Activated T-cell treated with anti-CD3 and anti-CD28 coated beads, Interleukin-2, amount 50 U/mL, for 4 hours (primary cell): Measurements from ENCODE around the gene CISD3. TPM values are rescaled to one million over a fixed set of nuclear protein-coding genes. Genes with fewer than 3 reads are reported as not detected.

Experiments used
- ATAC-seq, 2 donors: fragments of 200-7000 bp; cut with Tn5 transposase; one replicate each; pipeline ENCODE4 v1.10.0; 2021
- DNase-seq: peaks from one replicate; pipeline ENCODE4 v3.0.0-alpha.2; 2020
- H3K27me3 Mint-ChIP-seq: one replicate; pipeline ENCODE4 v1.8.0; 2021; ENCODE audit warnings: low read depth, mixed read lengths
- H3K36me3 Mint-ChIP-seq: one replicate; pipeline ENCODE4 v1.8.0; 2022; ENCODE audit warnings: mixed read lengths; ENCODE audit not compliant: insufficient read depth
- H3K4me1 Mint-ChIP-seq: one replicate; pipeline ENCODE4 v1.8.0; 2021; ENCODE audit warnings: low read depth, mixed read lengths
- H3K4me3 Mint-ChIP-seq: one replicate; pipeline ENCODE4 v1.8.0; 2021; ENCODE audit warnings: mild to moderate bottlenecking, moderate library complexity, mixed read lengths
- H3K9me3 Mint-ChIP-seq: one replicate; pipeline ENCODE4 v1.8.0; 2021; ENCODE audit warnings: mixed read lengths
- total RNA-seq, 3 donors: library from RNA; stranded (reverse); gene quantifications; one replicate each; pipeline ENCODE4 v1.2.1, GENCODE V29; 2021

Gene CISD3
- total RNA-seq, 3 donors from 2014 or later, result 47.2 to 73.3 (median 67.8) TPM

DNA sequence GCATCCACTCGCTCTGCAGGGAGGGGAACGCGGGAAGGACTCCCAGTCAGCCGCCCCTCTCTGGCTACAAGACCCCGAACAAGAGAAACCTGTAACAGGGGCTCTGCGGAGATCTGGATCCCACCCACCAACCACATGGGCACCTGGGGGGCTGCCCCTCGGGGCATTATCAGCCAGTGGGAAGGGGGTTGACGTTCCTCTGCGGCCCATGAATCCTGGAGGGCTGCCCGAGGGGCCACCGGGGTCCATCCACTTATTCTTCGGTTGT lies 19.8 kb downstream of the CISD3 start:
- Mint-ChIP-seq H3K4me1 (peaks cover 49% of the 10 kb centered on the region), H3K36me3 (peaks cover 13% of the 10 kb centered on the region), H3K4me3 (peak overlapping the region; percentile 99), H3K27me3 (peaks cover 47% of the 10 kb centered on the region), H3K9me3 (no peaks in the 10 kb centered on the region)
- no peak for DNase-seq
- ATAC-seq, result no peak

DNA sequence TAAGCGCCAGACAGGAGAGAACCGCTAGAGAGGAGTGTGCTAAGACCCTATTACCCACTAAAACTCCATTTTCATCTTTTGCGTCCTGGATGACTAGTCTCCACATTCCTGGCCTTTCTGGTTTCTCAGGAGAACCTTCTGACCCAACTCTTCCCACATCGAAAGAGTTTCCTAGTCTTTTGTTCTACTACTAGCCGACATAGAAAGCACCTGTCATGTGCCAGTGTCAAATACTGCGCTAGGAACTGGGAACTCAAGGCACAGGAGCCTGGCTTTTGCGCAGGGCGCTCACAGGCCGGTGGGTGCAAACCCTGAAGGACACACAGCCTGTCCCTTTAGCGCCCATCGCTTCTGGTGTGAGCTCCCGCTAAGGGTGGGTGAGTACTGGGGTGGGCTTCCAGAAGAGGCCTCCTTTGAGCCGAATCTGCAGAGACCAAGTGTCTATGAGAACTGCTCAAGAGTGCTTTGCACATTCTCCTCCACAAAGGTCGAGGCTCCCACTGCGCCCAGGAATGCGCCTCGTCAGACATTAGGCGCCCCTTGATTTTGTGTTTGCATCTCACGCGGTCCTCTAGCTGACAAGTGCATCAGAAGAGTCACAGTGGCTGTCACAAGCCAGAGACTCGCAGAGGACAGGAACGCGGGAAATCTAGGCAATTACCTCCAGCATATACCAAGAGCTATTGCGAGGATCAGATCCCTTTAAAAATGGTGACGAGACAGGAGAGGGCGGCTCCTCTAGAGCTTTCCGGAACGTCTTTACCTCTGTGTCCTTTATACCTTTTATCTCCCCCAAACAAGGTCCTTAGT lies 20.4 kb downstream of the CISD3 start:
- H3K36me3 Mint-ChIP-seq, result peaks cover 13% of the 10 kb centered on the region
- no peaks in the 10 kb centered on the region for H3K9me3 Mint-ChIP-seq
- peaks cover 49% of the 10 kb centered on the region for H3K4me1 Mint-ChIP-seq
- peak overlapping the region; percentile 99 for H3K4me3 Mint-ChIP-seq
- DNase-seq (no peak), ATAC-seq (no peak)
- H3K27me3 Mint-ChIP-seq, result peaks cover 45% of the 10 kb centered on the region

DNA sequence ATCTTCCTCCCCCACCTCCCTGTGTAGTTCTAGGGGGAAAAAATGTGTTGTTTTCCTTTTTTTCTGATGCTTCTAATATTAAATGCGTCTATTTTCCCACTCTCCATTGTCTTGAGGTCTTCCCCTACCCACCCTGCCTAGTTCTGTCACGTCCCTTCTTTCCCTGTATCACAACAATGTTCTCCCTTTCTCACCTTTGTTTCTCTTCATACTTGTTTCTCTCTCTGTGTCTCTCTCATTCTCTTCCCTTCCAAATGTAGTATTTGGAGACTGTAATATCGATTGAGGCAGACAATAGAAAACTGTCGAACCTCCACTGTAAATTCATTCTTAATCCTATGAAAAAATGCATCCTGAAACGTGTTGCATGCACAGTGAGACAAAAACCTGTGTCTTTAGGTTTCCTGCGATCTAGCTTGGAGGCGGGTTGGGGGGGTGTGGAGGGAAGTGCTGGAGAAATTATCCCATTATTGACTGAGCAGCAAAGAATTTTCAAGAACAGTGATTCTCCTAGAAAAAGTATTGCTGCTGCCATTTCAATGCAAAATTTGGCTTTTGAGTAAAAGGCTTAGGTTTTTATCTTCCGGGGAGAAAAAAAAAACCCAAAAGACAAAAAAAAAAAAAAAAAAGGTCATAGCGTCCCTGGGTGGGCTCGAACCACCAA lies 21.1 kb downstream of the CISD3 start:
- ATAC-seq (no peak), DNase-seq (no peak)
- H3K4me3 Mint-ChIP-seq, result peak overlapping the region; percentile 99
- no peaks in the 10 kb centered on the region for H3K9me3 Mint-ChIP-seq
- peaks cover 38% of the 10 kb centered on the region for H3K27me3 Mint-ChIP-seq
- peaks cover 53% of the 10 kb centered on the region for H3K4me1 Mint-ChIP-seq
- H3K36me3 Mint-ChIP-seq, result peaks cover 16% of the 10 kb centered on the region

DNA sequence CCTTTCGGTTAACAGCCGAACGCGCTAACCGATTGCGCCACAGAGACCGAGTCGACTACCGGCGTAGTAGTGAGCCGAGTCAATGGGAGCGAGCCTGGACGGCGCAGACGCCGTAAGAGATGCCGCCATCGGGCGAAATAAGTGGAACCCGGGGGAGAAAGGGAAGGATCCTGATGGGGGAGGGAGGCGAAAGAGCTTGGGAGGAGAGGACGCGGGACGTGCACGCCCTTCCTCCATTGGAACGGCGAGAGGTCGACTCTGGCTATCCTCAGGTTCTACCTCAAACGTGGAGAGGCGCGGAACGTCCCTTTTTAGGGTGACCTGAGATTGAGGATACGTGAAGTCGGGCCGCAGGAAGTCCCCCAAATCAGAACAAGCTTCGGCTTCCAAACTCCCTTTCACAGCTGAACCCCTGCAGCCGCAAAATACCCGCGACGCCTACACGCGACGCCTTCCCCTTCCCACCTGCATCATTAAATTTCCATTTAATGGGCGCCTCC lies 21.7 kb downstream of the CISD3 start:
- Mint-ChIP-seq H3K4me1 (peaks cover 50% of the 10 kb centered on the region), H3K27me3 (peaks cover 32% of the 10 kb centered on the region), H3K4me3 (peak overlapping the region; percentile 99), H3K36me3 (peaks cover 16% of the 10 kb centered on the region), H3K9me3 (no peaks in the 10 kb centered on the region)
- ATAC-seq, result peak; percentile 38 to 39
- peak; percentile 83 for DNase-seq

DNA sequence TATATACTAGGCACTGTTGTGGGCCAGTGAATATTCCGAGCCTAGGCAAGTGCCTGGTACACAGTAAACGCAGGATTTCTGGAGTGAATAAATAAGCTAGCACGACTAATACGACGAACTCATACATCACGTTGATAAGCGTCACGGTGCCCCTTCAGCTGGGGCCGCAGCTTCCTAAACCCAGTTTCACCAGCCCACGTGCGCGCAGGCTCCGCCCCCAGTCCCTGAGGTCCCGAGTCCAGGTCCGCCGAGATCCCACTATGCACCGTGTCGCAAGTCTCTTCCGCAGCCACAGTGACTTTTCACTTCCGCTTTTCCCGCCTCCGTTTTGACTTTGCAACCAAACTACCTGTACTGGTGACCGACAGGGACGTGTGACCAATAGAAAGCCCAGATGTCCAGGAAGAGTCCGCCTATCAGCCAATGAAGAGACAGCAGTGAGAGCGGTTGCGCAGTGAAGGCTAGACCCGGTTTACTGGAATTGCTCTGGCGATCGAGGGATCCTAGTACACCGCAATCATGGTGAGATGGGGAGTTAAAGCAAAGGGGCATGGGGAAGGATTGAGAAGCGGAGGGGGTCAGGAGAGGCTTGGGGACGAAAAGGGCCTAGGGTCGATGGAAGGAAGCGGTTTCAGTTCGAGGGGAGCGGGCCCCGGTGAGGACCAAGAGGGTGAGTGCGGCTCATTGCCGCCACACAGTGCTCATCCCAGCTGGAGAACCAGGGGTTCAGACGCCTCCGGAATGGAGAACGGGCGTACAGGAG lies 22.3 kb downstream of the CISD3 start, which contains the start of gene PSMB3:
PSMB3 (plus strand) TSS at position 434 of the 763 bp plus-strand sequence; CDS start at position 520, 86 bp downstream.
- peaks cover 31% of the 10 kb centered on the region for H3K27me3 Mint-ChIP-seq
- H3K36me3 Mint-ChIP-seq, result peaks cover 16% of the 10 kb centered on the region
- DNase-seq, result peak; percentile 94
- no peaks in the 10 kb centered on the region for H3K9me3 Mint-ChIP-seq
- H3K4me3 Mint-ChIP-seq, result peak within 1 kb of the TSS; percentile 99
- peak; percentile 91 for ATAC-seq
- H3K4me1 Mint-ChIP-seq, result peaks cover 49% of the 10 kb centered on the region

DNA sequence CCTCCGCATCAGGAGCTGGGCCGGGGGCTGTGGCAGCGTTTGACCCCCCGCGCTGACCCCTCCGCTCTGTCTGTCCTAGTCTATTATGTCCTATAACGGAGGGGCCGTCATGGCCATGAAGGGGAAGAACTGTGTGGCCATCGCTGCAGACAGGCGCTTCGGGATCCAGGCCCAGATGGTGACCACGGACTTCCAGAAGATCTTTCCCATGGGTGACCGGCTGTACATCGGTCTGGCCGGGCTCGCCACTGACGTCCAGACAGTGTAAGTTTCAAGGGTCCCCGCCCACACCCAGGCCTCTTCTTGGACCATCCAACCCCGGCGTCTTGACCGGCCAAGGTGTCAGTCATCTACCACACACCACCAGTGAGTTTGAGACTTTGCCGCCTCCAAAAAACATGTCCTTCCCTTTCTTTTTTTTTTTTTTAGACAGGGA lies 22.9 kb downstream of the CISD3 start:
- ATAC-seq (no peak), DNase-seq (no peak)
- Mint-ChIP-seq H3K4me1 (peaks cover 48% of the 10 kb centered on the region), H3K9me3 (no peaks in the 10 kb centered on the region), H3K36me3 (peaks cover 16% of the 10 kb centered on the region), H3K27me3 (peaks cover 28% of the 10 kb centered on the region), H3K4me3 (peak overlapping the region; percentile 99)

DNA sequence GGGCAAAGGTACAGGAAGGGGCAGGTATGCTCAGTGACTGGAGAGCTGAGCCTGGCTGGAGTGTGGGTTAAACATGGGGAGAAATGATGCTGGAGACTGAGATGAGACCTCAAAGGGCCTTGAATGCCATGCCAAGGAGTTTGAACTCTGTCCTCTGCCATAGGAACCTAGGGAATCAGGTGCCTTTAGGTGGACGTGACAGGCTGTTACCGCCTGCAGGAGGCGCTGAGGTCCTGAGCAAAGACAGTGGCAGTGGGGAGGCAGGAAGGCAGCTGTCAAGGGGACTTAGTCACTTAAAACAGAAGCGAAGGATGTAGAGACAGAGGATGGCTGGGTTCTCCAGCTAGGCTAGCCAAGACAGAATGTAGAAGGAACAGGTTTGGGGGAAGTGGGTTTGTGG lies 31.5 kb downstream of the CISD3 start:
- H3K36me3 Mint-ChIP-seq, result peaks cover 27% of the 10 kb centered on the region
- H3K4me1 Mint-ChIP-seq, result no peaks in the 10 kb centered on the region
- DNase-seq, result no peak
- H3K27me3 Mint-ChIP-seq, result no peaks in the 10 kb centered on the region
- H3K4me3 Mint-ChIP-seq, result no peak overlapping the region
- ATAC-seq, result peak; percentile 63 to 69
- H3K9me3 Mint-ChIP-seq, result no peaks in the 10 kb centered on the region

DNA sequence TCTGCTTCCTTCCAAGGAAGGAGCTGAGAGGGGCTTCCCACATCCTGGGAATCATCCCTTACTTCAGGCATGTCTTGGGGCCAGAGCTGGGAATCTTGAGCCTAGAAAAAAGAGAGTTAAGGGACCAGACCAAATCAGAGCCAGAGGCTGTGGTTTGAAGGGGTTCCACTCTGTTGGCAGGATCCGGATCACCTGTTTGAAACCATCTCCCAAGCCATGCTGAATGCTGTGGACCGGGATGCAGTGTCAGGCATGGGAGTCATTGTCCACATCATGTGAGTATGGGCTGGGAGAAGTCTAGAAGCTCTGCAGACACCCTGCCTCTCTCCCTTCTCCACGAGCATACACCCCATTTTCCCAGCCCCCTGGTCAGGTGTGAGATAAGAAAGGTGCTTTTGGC lies 32.1 kb downstream of the CISD3 start:
- Mint-ChIP-seq H3K27me3 (no peaks in the 10 kb centered on the region), H3K36me3 (peaks cover 33% of the 10 kb centered on the region), H3K4me3 (no peak overlapping the region), H3K9me3 (no peaks in the 10 kb centered on the region), H3K4me1 (no peaks in the 10 kb centered on the region)
- DNase-seq (no peak), ATAC-seq (no peak)

DNA sequence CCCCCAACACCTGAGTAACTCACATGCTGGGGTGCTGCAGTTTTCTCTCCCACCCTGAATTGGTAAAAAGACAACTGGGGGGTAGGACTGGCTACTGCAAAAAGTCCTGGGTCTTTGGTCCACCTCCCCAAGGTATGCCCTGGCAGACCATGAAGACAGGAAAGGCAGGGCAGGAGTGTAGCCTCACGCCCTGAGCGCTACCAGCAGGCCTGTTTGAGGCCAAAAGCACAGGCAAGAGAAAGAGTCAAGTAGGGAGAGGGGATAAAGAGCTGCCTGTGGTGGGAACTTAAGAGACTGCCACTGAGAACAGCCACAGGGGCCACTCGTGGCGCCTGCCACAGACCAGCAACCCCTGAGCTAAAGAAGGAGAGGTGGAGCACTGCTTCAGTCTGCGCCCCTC lies 36.2 kb downstream of the CISD3 start:
- no peaks in the 10 kb centered on the region for H3K9me3 Mint-ChIP-seq
- no peaks in the 10 kb centered on the region for H3K27me3 Mint-ChIP-seq
- no peaks in the 10 kb centered on the region for H3K4me1 Mint-ChIP-seq
- no peak for ATAC-seq
- peaks cover 21% of the 10 kb centered on the region for H3K36me3 Mint-ChIP-seq
- H3K4me3 Mint-ChIP-seq, result no peak overlapping the region
- DNase-seq, result no peak

DNA sequence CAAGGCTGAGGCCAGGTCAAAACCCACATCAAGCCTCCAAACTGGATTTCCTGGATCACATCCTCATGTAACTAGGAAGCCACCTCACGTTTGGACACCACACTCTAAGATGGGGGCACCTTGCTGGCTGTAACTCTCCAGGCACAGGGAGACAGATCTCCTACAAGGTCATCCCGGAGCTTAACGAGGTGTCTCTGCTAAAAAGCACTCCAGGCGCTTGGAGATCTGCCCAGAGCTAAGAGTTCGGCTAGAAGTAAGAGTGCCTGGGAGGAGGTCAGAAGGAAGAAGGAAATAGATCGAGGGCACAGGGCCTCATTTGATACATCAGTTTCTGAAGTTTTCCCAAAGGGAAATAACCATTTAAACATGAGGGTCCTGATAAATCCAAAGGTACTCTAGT lies 38.3 kb downstream of the CISD3 start:
- no peaks in the 10 kb centered on the region for H3K9me3 Mint-ChIP-seq
- H3K4me3 Mint-ChIP-seq, result no peak overlapping the region
- ATAC-seq (no peak), DNase-seq (no peak)
- H3K36me3 Mint-ChIP-seq, result peaks cover 19% of the 10 kb centered on the region
- H3K4me1 Mint-ChIP-seq, result no peaks in the 10 kb centered on the region
- no peaks in the 10 kb centered on the region for H3K27me3 Mint-ChIP-seq

DNA sequence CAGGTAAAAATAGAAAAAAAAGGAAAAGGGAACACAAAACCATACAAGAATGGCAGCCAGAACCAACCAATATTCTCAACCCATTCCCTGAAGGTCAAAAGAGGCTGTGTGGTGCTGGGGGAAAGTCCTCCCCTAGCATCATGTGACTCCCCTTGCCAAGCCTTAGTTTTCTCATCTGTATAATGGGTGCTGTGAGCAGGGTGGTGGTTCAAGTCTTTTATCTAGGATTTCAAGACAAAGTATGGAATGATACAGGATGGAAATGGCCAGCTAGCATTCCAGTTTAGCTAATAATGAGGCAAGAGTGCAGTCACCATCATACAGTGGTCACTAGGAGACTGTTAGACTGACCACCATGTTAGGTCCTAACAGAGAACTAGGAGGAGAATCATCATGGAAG lies 43.1 kb downstream of the CISD3 start:
- H3K4me3 Mint-ChIP-seq, result no peak overlapping the region
- no peak for DNase-seq
- H3K36me3 Mint-ChIP-seq, result peaks cover 20% of the 10 kb centered on the region
- H3K27me3 Mint-ChIP-seq, result no peaks in the 10 kb centered on the region
- H3K9me3 Mint-ChIP-seq, result no peaks in the 10 kb centered on the region
- no peak for ATAC-seq
- H3K4me1 Mint-ChIP-seq, result no peaks in the 10 kb centered on the region

DNA sequence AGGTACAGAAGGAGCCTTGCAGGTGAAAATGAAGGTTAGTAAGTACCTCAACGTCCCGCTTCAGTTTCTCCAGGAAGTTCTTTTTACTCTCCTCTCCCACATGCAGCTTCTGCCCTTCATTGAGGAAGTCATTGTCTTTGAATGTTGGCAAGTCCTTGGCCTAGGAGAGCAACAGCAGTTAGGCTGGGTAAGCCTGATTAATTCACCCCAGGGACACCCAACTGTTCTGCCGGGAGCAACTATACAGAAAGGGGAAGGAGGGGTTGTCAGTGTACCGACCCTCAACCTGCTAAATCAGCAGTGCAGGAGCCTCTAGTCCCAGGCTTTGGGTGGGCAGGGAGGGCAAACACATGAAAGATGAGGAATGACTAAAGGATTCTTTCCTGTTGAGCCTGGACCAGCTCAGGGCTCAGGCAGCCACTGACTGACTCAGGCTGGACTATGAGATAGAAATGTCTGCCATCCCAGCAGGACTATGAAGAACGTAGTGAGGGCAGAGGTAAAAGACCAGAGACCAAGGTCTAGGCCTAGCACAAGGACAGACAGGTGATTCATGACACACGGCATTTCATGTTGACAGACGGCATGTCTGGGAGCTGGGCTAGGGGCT lies 47.6 kb downstream of the CISD3 start:
- no peak for DNase-seq
- Mint-ChIP-seq H3K4me1 (no peaks in the 10 kb centered on the region), H3K36me3 (peaks cover 36% of the 10 kb centered on the region), H3K27me3 (no peaks in the 10 kb centered on the region), H3K9me3 (no peaks in the 10 kb centered on the region), H3K4me3 (no peak overlapping the region)
- no peak for ATAC-seq

DNA sequence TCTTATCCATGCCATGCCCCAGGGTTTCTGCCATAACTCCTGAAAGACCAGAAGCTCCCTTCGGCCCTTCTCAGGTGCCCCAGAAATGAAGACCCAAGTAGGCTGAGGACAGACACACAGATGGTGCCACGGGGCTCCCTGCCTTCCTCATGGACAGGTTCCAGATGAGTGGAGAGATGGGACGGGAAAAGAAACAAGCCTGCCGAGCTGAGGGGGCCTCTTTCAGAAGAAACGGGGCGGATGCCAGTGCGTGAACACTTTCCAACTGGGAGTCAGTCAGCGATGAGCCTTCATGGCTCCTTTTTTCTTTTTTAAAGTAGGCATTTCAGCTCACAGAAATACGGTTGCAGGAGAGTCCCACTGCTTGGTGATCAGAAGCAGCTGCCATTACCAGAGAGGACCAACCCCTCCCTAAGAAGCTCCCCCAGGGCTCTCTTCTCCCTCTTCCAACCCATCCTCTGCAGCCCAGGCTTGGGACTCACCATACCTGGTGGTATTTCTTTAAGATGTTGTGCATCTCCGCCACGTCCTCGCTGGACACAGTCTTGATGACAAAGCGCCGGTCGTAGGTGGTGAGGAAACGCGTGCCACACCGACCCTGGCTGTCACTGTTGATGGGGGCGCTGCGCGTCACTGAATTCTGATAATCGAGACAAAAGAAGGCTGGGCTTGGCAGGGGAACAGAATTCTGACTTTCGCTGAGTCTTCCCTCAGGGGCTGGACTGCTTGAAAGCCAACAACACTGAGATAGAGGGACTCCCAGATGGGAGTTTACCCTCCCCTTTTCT lies 50.0 kb downstream of the CISD3 start:
- H3K4me3 Mint-ChIP-seq, result no peak overlapping the region

More for the DNA sequence above, 50.0 kb downstream of the CISD3 start:
- Mint-ChIP-seq H3K9me3 (no peaks in the 10 kb centered on the region), H3K27me3 (no peaks in the 10 kb centered on the region), H3K36me3 (peaks cover 34% of the 10 kb centered on the region), H3K4me1 (no peaks in the 10 kb centered on the region)
- DNase-seq, result no peak
- no peak for ATAC-seq
